ENCODE results near the gene NDUFV2.

GRCh38 chr18:9137168-9138066 is 34.9 kb downstream of the NDUFV2 start:
- TF ChIP-seq, protein P1, sequence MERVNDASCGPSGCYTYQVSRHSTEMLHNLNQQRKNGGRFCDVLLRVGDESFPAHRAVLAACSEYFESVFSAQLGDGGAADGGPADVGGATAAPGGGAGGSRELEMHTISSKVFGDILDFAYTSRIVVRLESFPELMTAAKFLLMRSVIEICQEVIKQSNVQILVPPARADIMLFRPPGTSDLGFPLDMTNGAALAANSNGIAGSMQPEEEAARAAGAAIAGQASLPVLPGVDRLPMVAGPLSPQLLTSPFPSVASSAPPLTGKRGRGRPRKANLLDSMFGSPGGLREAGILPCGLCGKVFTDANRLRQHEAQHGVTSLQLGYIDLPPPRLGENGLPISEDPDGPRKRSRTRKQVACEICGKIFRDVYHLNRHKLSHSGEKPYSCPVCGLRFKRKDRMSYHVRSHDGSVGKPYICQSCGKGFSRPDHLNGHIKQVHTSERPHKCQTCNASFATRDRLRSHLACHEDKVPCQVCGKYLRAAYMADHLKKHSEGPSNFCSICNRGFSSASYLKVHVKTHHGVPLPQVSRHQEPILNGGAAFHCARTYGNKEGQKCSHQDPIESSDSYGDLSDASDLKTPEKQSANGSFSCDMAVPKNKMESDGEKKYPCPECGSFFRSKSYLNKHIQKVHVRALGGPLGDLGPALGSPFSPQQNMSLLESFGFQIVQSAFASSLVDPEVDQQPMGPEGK (CRISPR knock-in tag; IDR thresholded peaks at IDR 0.05; ENCODE audit: borderline replicate concordance): no peak
- no peak for TF ChIP-seq ZNF70 (CRISPR knock-in tag; IDR thresholded peaks at IDR 0.05)
- TF ChIP-seq ZFP30 (CRISPR knock-in tag; IDR thresholded peaks at IDR 0.05): no peak
- TF ChIP-seq RARB (CRISPR knock-in tag; IDR thresholded peaks at IDR 0.05): no peak
